Fibroblast of lung (primary cell): ENCODE results near the gene MTSS2. TPM values are rescaled to one million over a fixed set of nuclear protein-coding genes. Genes with fewer than 3 reads are reported as not detected.

Experiments used
- DNase-seq, 2 donors: peaks; one replicate each; pipeline versions ENCODE4 v3.0.0 to v3.0.0-alpha.2; 2010; ENCODE audit warnings: low read depth in 2 of 2
- H2AFZ ChIP-seq: 2 replicates; pipeline ENCODE4 v1.5.1; 2012; ENCODE audit warnings: low read length, control low read depth, inconsistent platforms
- H3K27ac ChIP-seq: 2 replicates; pipeline ENCODE4 v1.5.1; 2011; ENCODE audit warnings: low read length, control low read depth; ENCODE audit not compliant: insufficient read depth
- H3K27me3 ChIP-seq: 2 replicates; pipeline ENCODE4 v1.5.1; 2011; ENCODE audit warnings: mild to moderate bottlenecking, low read length; ENCODE audit not compliant: control insufficient read depth, insufficient read depth
- H3K36me3 ChIP-seq: 2 replicates; pipeline ENCODE4 v1.5.1; 2011; ENCODE audit warnings: low read length; ENCODE audit not compliant: control insufficient read depth, insufficient read depth
- H3K4me1 ChIP-seq: 2 replicates; pipeline ENCODE4 v1.5.1; 2011; ENCODE audit warnings: low read length; ENCODE audit not compliant: control insufficient read depth, insufficient read depth; ENCODE audit errors: extremely low read depth
- H3K4me2 ChIP-seq: 2 replicates; pipeline ENCODE4 v1.5.1; 2011; ENCODE audit warnings: low read length, control low read depth; ENCODE audit not compliant: insufficient read depth; ENCODE audit errors: extremely low read depth
- H3K4me3 ChIP-seq, 4 experiments: fragments of 200-600 bp in 1 of 4; sonication (generic) in 1 of 4; replicated peaks in 1 of 4; 2 replicates each; pipeline ENCODE4 v1.5.1; 2011 to 2016; ENCODE audit warnings: low read length in 4 of 4, low read depth in 3 of 4, mild to moderate bottlenecking in 3 of 4, control low read depth in 2 of 4, inconsistent platforms in 1 of 4, mixed read lengths in 1 of 4; ENCODE audit not compliant: insufficient read depth in 1 of 4; ENCODE audit errors: control extremely low read depth in 1 of 4
- H3K79me2 ChIP-seq: 2 replicates; pipeline ENCODE4 v1.5.1; 2012; ENCODE audit warnings: mild to moderate bottlenecking, low read length, inconsistent platforms; ENCODE audit not compliant: control insufficient read depth, insufficient read depth
- H3K9ac ChIP-seq: 2 replicates; pipeline ENCODE4 v1.5.1; 2011; ENCODE audit warnings: mild to moderate bottlenecking, low read length, control low read depth; ENCODE audit not compliant: insufficient read depth
- H3K9me3 ChIP-seq: 2 replicates; pipeline ENCODE4 v1.5.1; 2012; ENCODE audit warnings: low read depth, low read length; ENCODE audit not compliant: control insufficient read depth, insufficient read depth
- H4K20me1 ChIP-seq: 2 replicates; pipeline ENCODE4 v1.5.1; 2011; ENCODE audit warnings: low read length; ENCODE audit not compliant: control insufficient read depth, insufficient read depth; ENCODE audit errors: extremely low read depth
- CTCF ChIP-seq, 2 donors: IDR thresholded peaks in 1 of 2; conservative IDR thresholded peaks in 1 of 2; 1 replicate in 1 of 2; 2 replicates in 1 of 2; pipeline ENCODE4 v1.5.1; 2011 to 2012; ENCODE audit warnings: low read length in 2 of 2, control low read depth in 1 of 2, inconsistent platforms in 1 of 2, low read depth in 1 of 2, mild to moderate bottlenecking in 1 of 2
- EZH2 ChIP-seq: IDR thresholded peaks from 2 replicates; pipeline ENCODE4 v1.5.1; 2012; ENCODE audit warnings: low read length, control low read depth, mild to moderate bottlenecking; ENCODE audit errors: missing control alignments
- polyA plus RNA-seq, 2 donors: library from polyadenylated mRNA; depleted of rRNA in 1 of 2; stranded (reverse) in 1 of 2; unstranded in 1 of 2; fragments of >200 nt; gene quantifications; 2 replicates each; pipeline ENCODE4 v1.2.1, GENCODE V29; 2011 to 2012; ENCODE audit warnings: missing spikeins in 1 of 2
- total RNA-seq: library from RNA; depleted of rRNA; stranded (reverse); fragments of >200 nt; gene quantifications from 2 replicates; pipeline ENCODE4 v1.2.1, GENCODE V29; 2014

The MTSS2 gene
- total and polyA plus RNA-seq, 2 donors (not counting 1 experiment from before 2014, with no cell fraction given): 126 to 131 TPM

GRCh38 chr16:70692873-70693671 lies 7.2 kb upstream of the MTSS2 start:
- Histone ChIP-seq H3K4me3 (no peak overlapping the region), H3K4me2 (no peak overlapping the region), H4K20me1 (no peaks in the 10 kb centered on the region), H3K36me3 (no peaks in the 10 kb centered on the region), H3K9ac (peak overlapping the region; percentile 85), H2AFZ (no peak overlapping the region), H3K27ac (peak overlapping the region; percentile 98), H3K9me3 (no peaks in the 10 kb centered on the region), H3K79me2 (no peaks in the 10 kb centered on the region), H3K27me3 (no peaks in the 10 kb centered on the region), H3K4me1 (peaks cover 60% of the 10 kb centered on the region)
- DNase-seq: peak in 1 of 2 donors; percentile 67
- no peak for TF ChIP-seq EZH2
- TF ChIP-seq CTCF (conservative IDR thresholded peaks at IDR 0.05 in 1 of 2, IDR thresholded peaks at IDR 0.05 in 1 of 2; ENCODE audit: low read depth in 1 of 2, low read length in 2 of 2): no peak

- Histone ChIP-seq H3K9me3 (no peaks in the 10 kb centered on the region), H3K27ac (peak overlapping the region; percentile 98), H3K4me1 (peaks cover 68% of the 10 kb centered on the region), H4K20me1 (no peaks in the 10 kb centered on the region), H3K27me3 (no peaks in the 10 kb centered on the region), H3K36me3 (no peaks in the 10 kb centered on the region), H2AFZ (no peak overlapping the region), H3K4me2 (no peak overlapping the region), H3K4me3 (no peak overlapping the region), H3K79me2 (no peaks in the 10 kb centered on the region), H3K9ac (peak overlapping the region; percentile 85)
- peak in 1 of 2 donors; percentile 81 for DNase-seq
- no peak for TF ChIP-seq EZH2
- TF ChIP-seq CTCF (conservative IDR thresholded peaks at IDR 0.05 in 1 of 2, IDR thresholded peaks at IDR 0.05 in 1 of 2; ENCODE audit: low read depth in 1 of 2, low read length in 2 of 2): no peak
Measured at GRCh38 chr16:70692130-70692872, 6.4 kb upstream of the MTSS2 start.
